HG02870 (cell line): ENCODE results near the gene GART.

Experiments used
- ATAC-seq: cut with Tn5 transposase; IDR thresholded peaks from one replicate; pipeline ENCODE4 v1.9.1; 2021; ENCODE audit warnings: mild to moderate bottlenecking, moderate library complexity; ENCODE audit not compliant: unreplicated experiment

GART gene

GRCh38 chr21:33554236-33554981 is 12.5 kb upstream of the GART start:
- ATAC-seq = no peak

DNA sequence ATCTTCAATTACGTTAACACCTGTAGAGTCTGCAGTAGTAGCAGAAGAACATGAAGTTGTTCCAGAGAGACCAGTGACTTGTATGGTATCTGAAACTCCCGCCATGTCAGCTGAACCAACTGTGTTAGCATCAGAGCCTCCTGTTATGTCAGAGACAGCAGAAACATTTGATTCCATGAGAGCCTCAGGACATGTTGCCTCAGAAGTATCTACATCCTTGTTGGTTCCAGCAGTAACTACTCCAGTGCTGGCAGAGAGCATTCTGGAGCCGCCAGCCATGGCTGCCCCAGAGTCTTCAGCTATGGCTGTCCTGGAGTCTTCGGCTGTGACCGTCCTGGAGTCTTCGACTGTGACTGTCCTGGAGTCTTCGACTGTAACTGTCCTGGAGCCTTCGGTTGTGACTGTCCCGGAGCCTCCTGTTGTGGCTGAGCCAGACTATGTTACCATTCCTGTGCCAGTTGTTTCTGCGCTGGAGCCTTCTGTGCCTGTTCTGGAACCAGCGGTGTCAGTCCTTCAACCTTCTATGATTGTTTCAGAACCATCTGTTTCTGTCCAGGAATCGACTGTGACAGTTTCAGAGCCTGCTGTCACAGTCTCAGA is 11.2 kb upstream of the GART start:
- no peak for ATAC-seq

DNA sequence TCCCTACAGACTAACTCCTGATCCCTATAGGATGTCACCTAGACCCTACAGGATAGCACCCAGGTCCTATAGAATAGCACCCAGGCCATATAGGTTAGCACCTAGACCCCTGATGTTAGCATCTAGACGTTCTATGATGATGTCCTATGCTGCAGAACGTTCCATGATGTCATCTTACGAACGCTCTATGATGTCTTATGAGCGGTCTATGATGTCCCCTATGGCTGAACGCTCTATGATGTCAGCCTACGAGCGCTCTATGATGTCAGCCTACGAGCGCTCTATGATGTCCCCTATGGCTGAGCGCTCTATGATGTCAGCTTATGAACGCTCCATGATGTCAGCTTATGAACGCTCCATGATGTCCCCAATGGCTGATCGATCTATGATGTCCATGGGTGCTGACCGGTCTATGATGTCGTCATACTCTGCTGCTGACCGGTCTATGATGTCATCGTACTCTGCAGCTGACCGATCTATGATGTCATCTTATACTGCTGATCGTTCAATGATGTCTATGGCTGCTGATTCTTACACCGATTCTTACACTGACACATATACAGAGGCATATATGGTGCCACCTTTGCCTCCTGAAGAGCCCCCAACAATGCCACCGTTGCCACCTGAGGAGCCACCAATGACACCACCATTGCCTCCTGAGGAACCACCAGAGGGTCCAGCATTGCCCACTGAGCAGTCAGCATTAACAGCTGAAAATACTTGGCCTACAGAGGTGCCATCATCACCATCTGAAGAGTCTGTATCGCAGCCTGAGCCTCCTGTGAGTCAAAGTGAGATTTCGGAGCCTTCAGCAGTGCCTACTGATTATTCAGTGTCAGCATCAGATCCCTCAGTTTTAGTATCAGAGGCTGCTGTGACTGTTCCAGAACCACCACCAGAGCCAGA is 10.4 kb upstream of the GART start:
- no peak for ATAC-seq

GRCh38 chr21:33551664-33552063 is 9.7 kb upstream of the GART start:
- no peak for ATAC-seq

DNA sequence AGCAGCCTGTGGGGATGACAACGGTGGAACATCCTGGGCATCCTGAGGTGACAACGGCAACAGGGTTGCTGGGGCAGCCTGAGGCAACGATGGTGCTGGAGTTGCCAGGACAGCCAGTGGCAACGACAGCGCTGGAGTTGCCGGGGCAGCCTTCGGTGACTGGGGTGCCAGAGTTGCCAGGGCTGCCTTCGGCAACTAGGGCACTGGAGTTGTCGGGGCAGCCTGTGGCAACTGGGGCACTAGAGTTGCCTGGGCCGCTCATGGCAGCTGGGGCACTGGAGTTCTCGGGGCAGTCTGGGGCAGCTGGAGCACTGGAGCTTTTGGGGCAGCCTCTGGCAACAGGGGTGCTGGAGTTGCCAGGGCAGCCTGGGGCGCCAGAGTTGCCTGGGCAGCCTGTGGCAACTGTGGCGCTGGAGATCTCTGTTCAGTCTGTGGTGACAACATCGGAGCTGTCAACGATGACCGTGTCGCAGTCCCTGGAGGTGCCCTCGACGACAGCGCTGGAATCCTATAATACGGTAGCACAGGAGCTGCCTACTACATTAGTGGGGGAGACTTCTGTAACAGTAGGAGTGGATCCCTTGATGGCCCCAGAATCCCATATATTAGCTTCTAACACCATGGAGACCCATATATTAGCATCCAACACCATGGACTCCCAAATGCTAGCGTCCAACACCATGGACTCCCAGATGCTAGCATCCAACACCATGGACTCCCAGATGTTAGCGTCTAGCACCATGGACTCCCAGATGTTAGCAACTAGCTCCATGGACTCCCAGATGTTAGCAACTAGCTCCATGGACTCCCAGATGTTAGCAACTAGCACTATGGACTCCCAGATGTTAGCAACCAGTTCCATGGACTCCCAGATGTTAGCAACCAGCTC is 9.1 kb upstream of the GART start:
- ATAC-seq = no peak

DNA sequence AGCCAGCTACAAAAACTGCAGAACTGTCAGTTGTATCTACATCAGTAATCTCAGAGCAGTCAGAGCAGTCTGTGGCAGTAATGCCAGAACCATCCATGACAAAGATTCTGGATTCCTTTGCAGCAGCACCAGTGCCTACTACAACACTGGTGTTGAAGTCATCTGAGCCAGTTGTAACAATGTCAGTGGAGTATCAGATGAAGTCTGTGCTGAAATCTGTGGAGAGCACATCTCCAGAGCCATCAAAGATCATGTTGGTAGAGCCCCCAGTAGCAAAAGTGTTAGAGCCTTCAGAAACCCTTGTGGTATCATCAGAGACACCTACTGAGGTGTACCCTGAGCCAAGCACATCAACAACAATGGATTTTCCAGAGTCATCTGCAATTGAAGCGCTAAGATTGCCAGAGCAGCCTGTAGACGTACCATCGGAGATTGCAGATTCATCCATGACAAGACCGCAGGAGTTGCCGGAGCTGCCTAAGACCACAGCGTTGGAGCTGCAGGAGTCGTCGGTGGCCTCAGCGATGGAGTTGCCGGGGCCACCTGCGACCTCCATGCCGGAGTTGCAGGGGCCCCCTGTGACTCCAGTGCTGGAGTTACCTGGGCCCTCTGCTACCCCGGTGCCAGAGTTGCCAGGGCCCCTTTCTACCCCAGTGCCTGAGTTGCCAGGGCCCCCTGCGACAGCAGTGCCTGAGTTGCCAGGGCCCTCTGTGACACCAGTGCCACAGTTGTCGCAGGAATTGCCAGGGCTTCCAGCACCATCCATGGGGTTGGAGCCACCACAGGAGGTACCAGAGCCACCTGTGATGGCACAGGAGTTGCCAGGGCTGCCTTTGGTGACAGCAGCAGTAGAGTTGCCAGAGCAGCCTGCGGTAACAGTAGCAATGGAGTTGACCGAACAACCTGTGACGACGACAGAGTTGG is 8.2 kb upstream of the GART start:
- ATAC-seq = no peak

DNA sequence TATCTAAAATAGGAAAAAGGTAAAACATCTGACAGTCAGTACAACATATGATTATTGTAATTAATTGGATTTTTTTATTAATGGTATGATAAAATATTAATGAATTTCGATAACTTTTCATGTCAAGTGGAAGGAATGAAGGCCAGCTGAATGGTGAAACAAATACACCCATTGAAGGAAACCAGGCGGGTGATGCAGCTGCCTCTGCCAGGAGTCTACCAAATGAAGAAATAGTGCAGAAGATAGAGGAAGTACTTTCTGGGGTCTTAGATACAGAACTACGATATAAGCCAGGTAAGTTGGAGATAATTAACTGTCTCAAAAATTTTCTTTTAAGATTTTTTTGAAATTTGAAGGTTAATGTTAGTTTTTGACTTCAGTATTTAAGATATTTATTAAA is 4.2 kb upstream of the GART start:
- no peak for ATAC-seq

GRCh38 chr21:33544451-33545195 is 2.7 kb upstream of the GART start:
- ATAC-seq = no peak

GRCh38 chr21:33543505-33544129 is 1.7 kb upstream of the GART start:
- ATAC-seq = peak; percentile 11

GRCh38 chr21:33542640-33543504 is 955 bp upstream of the GART start, which contains the start of gene SON:
SON (plus strand) TSS chr21:33543038; CDS start chr21:33543093, 55 bp downstream.
- ATAC-seq = peak; percentile 90

DNA sequence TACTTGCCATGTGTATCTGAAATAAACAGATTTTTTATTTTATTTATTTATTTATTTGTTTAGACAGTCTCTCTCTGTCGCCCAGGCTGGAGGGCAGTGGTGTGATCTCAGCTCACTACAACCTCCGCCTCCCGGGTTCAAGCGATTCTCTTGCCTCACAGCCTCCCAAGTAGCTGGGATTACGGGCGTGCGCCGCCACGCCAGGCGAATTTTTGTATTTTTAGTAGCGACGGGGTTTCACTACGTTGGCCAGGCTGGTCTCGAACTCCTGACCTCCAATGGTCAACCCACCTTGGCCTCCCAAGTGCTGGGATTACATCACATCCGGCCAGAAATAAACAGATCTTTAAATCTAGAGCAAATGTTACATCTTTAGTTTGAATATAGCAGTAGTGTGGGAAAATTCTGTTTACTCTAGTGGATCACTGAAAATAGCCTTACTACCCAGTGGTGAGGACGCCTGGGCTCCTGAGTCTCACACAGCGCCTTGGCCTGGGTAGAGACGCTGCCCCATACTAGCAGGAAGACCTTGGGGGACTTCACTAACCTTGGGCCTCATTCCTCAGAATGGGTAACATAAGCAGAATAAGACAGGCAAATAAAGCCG is 709 bp downstream of the GART start:
- no peak for ATAC-seq

DNA sequence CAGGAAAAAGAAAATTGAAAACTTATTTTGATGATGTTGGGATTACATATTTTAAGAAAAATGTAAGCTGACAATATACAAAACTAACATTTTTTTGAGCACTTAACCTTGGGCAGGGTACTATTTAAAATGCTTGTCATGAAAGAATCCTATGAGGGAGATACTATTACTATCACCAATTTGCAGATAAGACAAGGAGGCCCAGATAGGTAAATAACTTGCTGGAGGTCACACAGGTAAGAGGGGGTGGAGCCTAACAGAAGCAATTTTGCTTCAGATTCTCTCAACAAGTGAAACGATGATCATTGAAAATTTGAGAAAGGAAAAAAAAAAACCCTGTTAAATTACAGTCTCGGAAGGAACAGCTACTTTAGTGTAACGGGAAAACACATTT is 1.2 kb downstream of the GART start:
- no peak for ATAC-seq

- ATAC-seq = no peak
These were observed 2.3 kb downstream of the GART start for GRCh38 chr21:33539616-33540015.

GRCh38 chr21:33537212-33537611 is 4.7 kb downstream of the GART start:
- no peak for ATAC-seq

DNA sequence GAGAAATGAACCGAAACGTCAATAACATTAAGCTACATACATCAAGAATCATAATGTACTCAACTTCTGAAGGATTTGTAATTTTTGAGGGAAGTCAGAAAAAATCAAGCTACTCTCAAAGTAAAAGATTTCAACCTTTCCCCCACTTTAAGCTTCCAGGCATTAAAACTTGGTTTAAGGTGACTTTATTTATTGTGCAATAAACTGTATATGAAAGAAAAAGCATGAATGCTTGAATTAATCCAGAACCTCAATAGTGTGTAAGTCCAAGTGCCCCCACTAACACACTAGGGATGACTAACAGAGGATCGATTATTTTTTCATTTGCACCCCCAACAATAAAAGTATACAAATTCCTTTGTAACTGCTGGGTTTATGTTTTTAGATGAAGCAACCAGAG is 10.9 kb downstream of the GART start:
- no peak for ATAC-seq

DNA sequence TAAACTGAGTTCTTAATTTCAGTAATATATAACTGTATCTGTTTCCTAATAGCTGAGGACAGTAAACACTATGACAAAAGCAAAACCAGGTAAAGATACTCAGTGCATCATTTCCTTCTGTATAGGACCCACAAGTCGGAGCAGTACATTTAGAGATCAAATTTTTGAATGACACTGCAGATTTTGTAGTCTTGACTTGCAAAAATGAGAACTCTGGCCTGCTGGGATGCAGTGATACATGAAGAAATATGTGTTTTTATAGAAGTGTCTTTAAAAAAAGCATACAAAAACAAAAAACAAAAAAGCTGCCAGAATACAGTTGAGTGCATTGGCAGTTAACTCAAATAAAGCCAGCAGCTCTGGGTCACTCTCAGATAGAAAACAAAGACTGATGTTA is 19.0 kb downstream of the GART start:
- no peak for ATAC-seq

DNA sequence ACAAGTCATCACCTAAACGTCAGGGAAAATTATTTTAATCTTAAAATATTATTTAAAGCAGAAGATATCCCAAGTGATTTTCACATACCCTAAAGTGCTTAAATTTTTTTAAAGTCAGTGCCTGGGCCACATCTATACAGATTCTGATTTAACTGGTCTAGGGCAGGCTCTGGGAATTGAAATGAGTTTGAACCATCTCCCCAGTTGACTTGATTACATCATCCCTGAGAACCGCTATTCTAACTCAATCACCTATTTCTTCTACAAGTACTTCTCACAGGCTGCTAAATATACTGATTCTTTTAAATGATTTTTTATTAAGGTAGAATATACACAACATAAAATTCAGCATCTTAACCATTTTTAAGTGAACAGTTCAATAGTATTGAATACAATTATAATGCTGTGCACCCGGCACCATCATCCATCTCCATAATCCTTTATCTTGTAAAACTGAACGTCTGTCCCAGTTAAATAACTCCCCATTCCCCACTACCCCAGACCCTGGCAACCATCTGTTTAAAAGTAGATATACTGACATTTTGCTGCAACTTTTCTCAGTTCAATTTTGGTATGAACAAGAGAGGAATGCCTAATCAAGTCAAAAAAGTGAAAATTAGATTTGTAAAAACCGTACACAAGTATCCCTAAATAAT is 19.5 kb downstream of the GART start:
- ATAC-seq = no peak
